Activated naive CD8-positive, alpha-beta T cell treated with anti-CD3 and anti-CD28 coated beads, Interleukin-2, amount 10 ng/mL, durations not matched to agents 7 days and 5 days (primary cell): Measurements from ENCODE around the gene SEMG1. TPM values are rescaled to one million over a fixed set of nuclear protein-coding genes. Genes with fewer than 3 reads are reported as not detected.

ENCODE experiments used
- ATAC-seq: fragments of 150-1000 bp; cut with Tn5 transposase; one replicate; pipeline ENCODE4 v1.10.0; 2021; ENCODE audit warnings: low read depth, moderate library complexity
- POLR2A ChIA-PET: fragments of 350-600 bp; sonication (Branson Sonifier 250); formaldehyde crosslinking; loops from one replicate; lab custom pipeline; 2021; ENCODE audit warnings: antibody characterized with exemption; lab: Charles Lee
- DNase-seq: peaks from one replicate; pipeline ENCODE4 v3.0.0; 2021
- H3K27ac Mint-ChIP-seq: one replicate; pipeline ENCODE4 v1.8.0; 2022; ENCODE audit warnings: mild to moderate bottlenecking, mixed read lengths
- H3K27me3 Mint-ChIP-seq: one replicate; pipeline ENCODE4 v1.8.0; 2022; ENCODE audit warnings: mild to moderate bottlenecking, moderate library complexity, mixed read lengths
- H3K36me3 Mint-ChIP-seq: one replicate; pipeline ENCODE4 v1.8.0; 2021; ENCODE audit warnings: mild to moderate bottlenecking, mixed read lengths
- H3K4me1 Mint-ChIP-seq: one replicate; pipeline ENCODE4 v1.8.0; 2021; ENCODE audit warnings: mixed read lengths
- H3K4me3 Mint-ChIP-seq: one replicate; pipeline ENCODE4 v1.8.0; 2022; ENCODE audit warnings: mild to moderate bottlenecking, moderate library complexity, mixed read lengths
- H3K9me3 Mint-ChIP-seq: one replicate; pipeline ENCODE4 v1.8.0; 2021; ENCODE audit warnings: mixed read lengths
- total RNA-seq, 2 experiments: library from RNA; stranded (reverse); gene quantifications; one replicate each; pipeline ENCODE4 v1.2.3, GENCODE V29; 2021

Gene SEMG1
- total RNA-seq: not detected

GRCh38 chr20:45206725-45207124 is at the start of gene SEMG1:
TSS of gene SEMG1 (plus strand) at chr20:45207033. CDS start at chr20:45207054, 21 bp downstream.
- Mint-ChIP-seq H3K36me3 (no peaks in the 10 kb centered on the region), H3K9me3 (no peaks in the 10 kb centered on the region), H3K4me1 (no peaks in the 10 kb centered on the region), H3K27me3 (peaks cover 26% of the 10 kb centered on the region), H3K4me3 (no peak within 1 kb of the TSS), H3K27ac (no peak within 1 kb of the TSS)
- ATAC-seq (no peak), DNase-seq (no peak)
- POLR2A ChIA-PET: no interaction called here

- POLR2A ChIA-PET: no interaction called here
Observed at GRCh38 chr20:45157962-45158361, 48.9 kb upstream of the SEMG1 start.

GRCh38 chr20:45163083-45163803 is 43.6 kb upstream of the SEMG1 start:
- Mint-ChIP-seq H3K9me3 (peaks cover 14% of the 10 kb centered on the region), H3K27ac (no peak overlapping the region), H3K36me3 (no peaks in the 10 kb centered on the region), H3K4me3 (no peak overlapping the region), H3K27me3 (peaks cover 44% of the 10 kb centered on the region), H3K4me1 (no peaks in the 10 kb centered on the region)
- ATAC-seq: no peak
- POLR2A ChIA-PET: no interaction called here
- no peak for DNase-seq

More at GRCh38 chr20:45157962-45158361, 48.9 kb upstream of the SEMG1 start:
- Mint-ChIP-seq H3K27ac (no peak overlapping the region), H3K4me1 (no peaks in the 10 kb centered on the region), H3K9me3 (peaks cover 4% of the 10 kb centered on the region), H3K27me3 (peaks cover 25% of the 10 kb centered on the region), H3K36me3 (no peaks in the 10 kb centered on the region), H3K4me3 (no peak overlapping the region)
- no peak for DNase-seq
- ATAC-seq: no peak

GRCh38 chr20:45164906-45165305 is 41.9 kb upstream of the SEMG1 start:
- ATAC-seq: no peak
- H3K9me3 Mint-ChIP-seq: peaks cover 11% of the 10 kb centered on the region
- H3K27ac Mint-ChIP-seq: no peak overlapping the region
- DNase-seq: no peak
- H3K4me3 Mint-ChIP-seq: no peak overlapping the region
- no peaks in the 10 kb centered on the region for H3K4me1 Mint-ChIP-seq
- H3K27me3 Mint-ChIP-seq: peaks cover 41% of the 10 kb centered on the region
- no peaks in the 10 kb centered on the region for H3K36me3 Mint-ChIP-seq
- POLR2A ChIA-PET: no interaction called here

GRCh38 chr20:45173522-45173921 is 33.3 kb upstream of the SEMG1 start:
- Mint-ChIP-seq H3K27me3 (peaks cover 30% of the 10 kb centered on the region), H3K27ac (no peak overlapping the region), H3K4me1 (no peaks in the 10 kb centered on the region), H3K4me3 (no peak overlapping the region), H3K9me3 (no peaks in the 10 kb centered on the region), H3K36me3 (no peaks in the 10 kb centered on the region)
- POLR2A ChIA-PET: interaction anchor here (0.6 kb wide), 1 partner anchor 284 kb away, joined by 5 read pairs; no protein-coding TSS in a partner anchor
- DNase-seq (no peak), ATAC-seq (no peak)

GRCh38 chr20:45174434-45175364 is 32.1 kb upstream of the SEMG1 start, which contains the start of gene PI3:
TSS of gene PI3 (plus strand) at chr20:45174902. CDS start at chr20:45174923, 21 bp downstream.
- H3K9me3 Mint-ChIP-seq: no peaks in the 10 kb centered on the region
- H3K4me3 Mint-ChIP-seq: no peak within 1 kb of the TSS
- no peaks in the 10 kb centered on the region for H3K36me3 Mint-ChIP-seq
- H3K27ac Mint-ChIP-seq: no peak within 1 kb of the TSS
- H3K4me1 Mint-ChIP-seq: peaks cover 1% of the 10 kb centered on the region
- ATAC-seq (no peak), DNase-seq (no peak)
- POLR2A ChIA-PET: no interaction called here
- peaks cover 24% of the 10 kb centered on the region for H3K27me3 Mint-ChIP-seq

- H3K4me1 Mint-ChIP-seq: peaks cover 6% of the 10 kb centered on the region
- no peak overlapping the region for H3K27ac Mint-ChIP-seq
- POLR2A ChIA-PET: no interaction called here
- DNase-seq: no peak
- no peak for ATAC-seq
- H3K27me3 Mint-ChIP-seq: peaks cover 12% of the 10 kb centered on the region
- no peaks in the 10 kb centered on the region for H3K36me3 Mint-ChIP-seq
- no peaks in the 10 kb centered on the region for H3K9me3 Mint-ChIP-seq
- no peak overlapping the region for H3K4me3 Mint-ChIP-seq
Observed at GRCh38 chr20:45176526-45177267, 30.1 kb upstream of the SEMG1 start.

GRCh38 chr20:45179166-45179565 is 27.7 kb upstream of the SEMG1 start:
- Mint-ChIP-seq H3K4me3 (no peak overlapping the region), H3K36me3 (no peaks in the 10 kb centered on the region), H3K4me1 (peaks cover 6% of the 10 kb centered on the region), H3K27me3 (peaks cover 5% of the 10 kb centered on the region), H3K9me3 (no peaks in the 10 kb centered on the region), H3K27ac (no peak overlapping the region)
- no peak for DNase-seq
- POLR2A ChIA-PET: no interaction called here
- ATAC-seq: no peak

- POLR2A ChIA-PET: interaction anchor here (0.6 kb wide), 1 partner anchor 24 kb away, joined by 3 read pairs; no protein-coding TSS in a partner anchor
- no peaks in the 10 kb centered on the region for H3K36me3 Mint-ChIP-seq
- no peak overlapping the region for H3K27ac Mint-ChIP-seq
- peaks cover 3% of the 10 kb centered on the region for H3K27me3 Mint-ChIP-seq
- DNase-seq: no peak
- H3K4me3 Mint-ChIP-seq: no peak overlapping the region
- H3K4me1 Mint-ChIP-seq: peaks cover 6% of the 10 kb centered on the region
- no peaks in the 10 kb centered on the region for H3K9me3 Mint-ChIP-seq
- no peak for ATAC-seq
Observed at GRCh38 chr20:45181639-45182038, 25.2 kb upstream of the SEMG1 start.

GRCh38 chr20:45183084-45183483 is 23.7 kb upstream of the SEMG1 start:
- Mint-ChIP-seq H3K4me1 (peaks cover 6% of the 10 kb centered on the region), H3K27me3 (peaks cover 10% of the 10 kb centered on the region), H3K27ac (no peak overlapping the region), H3K4me3 (no peak overlapping the region), H3K9me3 (no peaks in the 10 kb centered on the region), H3K36me3 (no peaks in the 10 kb centered on the region)
- ATAC-seq (no peak), DNase-seq (no peak)
- POLR2A ChIA-PET: no interaction called here

- POLR2A ChIA-PET: no interaction called here
- H3K27me3 Mint-ChIP-seq: peaks cover 12% of the 10 kb centered on the region
- no peak overlapping the region for H3K27ac Mint-ChIP-seq
- no peaks in the 10 kb centered on the region for H3K9me3 Mint-ChIP-seq
- H3K4me3 Mint-ChIP-seq: no peak overlapping the region
- H3K4me1 Mint-ChIP-seq: no peaks in the 10 kb centered on the region
- DNase-seq (no peak), ATAC-seq (no peak)
- no peaks in the 10 kb centered on the region for H3K36me3 Mint-ChIP-seq
Observed at GRCh38 chr20:45187693-45188092, 19.1 kb upstream of the SEMG1 start.

- H3K27ac Mint-ChIP-seq: no peak overlapping the region
- no peak for DNase-seq
- POLR2A ChIA-PET: no interaction called here
- ATAC-seq: no peak
- H3K27me3 Mint-ChIP-seq: peaks cover 18% of the 10 kb centered on the region
- no peak overlapping the region for H3K4me3 Mint-ChIP-seq
- H3K9me3 Mint-ChIP-seq: no peaks in the 10 kb centered on the region
- no peaks in the 10 kb centered on the region for H3K4me1 Mint-ChIP-seq
- no peaks in the 10 kb centered on the region for H3K36me3 Mint-ChIP-seq
Observed at GRCh38 chr20:45189067-45189609, 17.7 kb upstream of the SEMG1 start.

- ATAC-seq (no peak), DNase-seq (no peak)
- Mint-ChIP-seq H3K4me3 (no peak overlapping the region), H3K36me3 (no peaks in the 10 kb centered on the region), H3K4me1 (no peaks in the 10 kb centered on the region), H3K9me3 (no peaks in the 10 kb centered on the region), H3K27ac (no peak overlapping the region), H3K27me3 (peaks cover 20% of the 10 kb centered on the region)
- POLR2A ChIA-PET: no interaction called here
Observed at GRCh38 chr20:45189861-45190260, 17.0 kb upstream of the SEMG1 start.
